Measurements from ENCODE around the gene KDELR1.

GRCh38 chr19:48355365-48355954 is 35.9 kb downstream of the KDELR1 start:
- TF ChIP-seq POLR2A (IDR thresholded peaks at IDR 0.05), result no peak
- TF ChIP-seq CTCF (IDR thresholded peaks at IDR 0.05), result no peak

All from breast epithelium (tissue), 3 donors.